Measurements from ENCODE around the gene RYR3.

Gene RYR3

DNA sequence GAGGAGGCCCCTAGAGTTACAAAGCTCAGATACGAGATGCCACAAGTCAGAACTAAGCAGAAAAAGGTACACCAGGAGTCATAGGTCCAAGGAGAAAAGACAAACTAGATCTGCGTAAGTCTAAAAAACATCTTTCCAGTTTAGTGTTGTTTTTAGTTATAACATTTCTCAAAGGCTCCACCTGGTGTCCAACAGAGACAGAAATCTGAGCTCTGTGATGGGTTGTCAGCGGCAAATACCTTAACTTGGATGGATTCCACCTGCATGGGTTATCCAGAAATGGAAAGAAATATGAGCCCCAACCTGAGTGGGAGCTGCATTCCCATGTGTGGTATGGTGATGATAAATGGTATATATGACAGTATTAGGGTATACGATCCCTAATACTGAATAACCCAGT lies 418.9 kb downstream of the RYR3 start:
- DNase-seq: peak; percentile 6

- DNase-seq: no peak
Observed at GRCh38 chr15:33730815-33731214, 420.0 kb downstream of the RYR3 start.

GRCh38 chr15:33735143-33735542 lies 424.4 kb downstream of the RYR3 start:
- DNase-seq: no peak

DNA sequence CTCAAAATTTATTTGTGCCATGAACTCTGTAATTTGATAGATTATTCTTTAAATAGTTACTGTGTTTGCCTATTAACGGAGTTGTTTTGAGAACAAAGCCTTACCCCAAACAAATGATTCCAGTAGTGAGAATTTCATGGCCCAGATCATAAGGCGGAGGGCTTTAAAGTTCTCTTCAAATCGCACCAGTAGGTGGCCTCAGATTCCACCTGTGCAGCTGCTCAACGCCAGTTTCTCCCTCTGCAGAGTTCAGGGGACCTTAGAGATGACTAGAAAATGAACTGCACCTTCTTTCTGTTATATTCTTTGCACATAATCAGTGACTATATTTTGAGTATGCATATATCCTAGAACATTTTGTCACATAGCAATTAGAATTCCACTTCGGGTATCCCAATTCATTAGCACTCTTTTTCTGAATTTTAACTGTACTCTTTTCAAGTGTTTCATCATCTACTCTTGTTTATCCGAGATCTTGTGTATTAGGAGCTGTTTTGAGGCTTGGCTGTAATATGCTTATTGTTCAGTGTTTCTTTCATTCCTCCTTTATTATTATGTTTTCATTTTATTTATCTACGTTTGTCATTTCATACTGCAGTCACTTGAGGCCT lies 425.0 kb downstream of the RYR3 start:
- DNase-seq: no peak

GRCh38 chr15:33737687-33738601 lies 427.2 kb downstream of the RYR3 start:
- no peak for DNase-seq

- DNase-seq: no peak
Observed at GRCh38 chr15:33738941-33739664, 428.3 kb downstream of the RYR3 start.

DNA sequence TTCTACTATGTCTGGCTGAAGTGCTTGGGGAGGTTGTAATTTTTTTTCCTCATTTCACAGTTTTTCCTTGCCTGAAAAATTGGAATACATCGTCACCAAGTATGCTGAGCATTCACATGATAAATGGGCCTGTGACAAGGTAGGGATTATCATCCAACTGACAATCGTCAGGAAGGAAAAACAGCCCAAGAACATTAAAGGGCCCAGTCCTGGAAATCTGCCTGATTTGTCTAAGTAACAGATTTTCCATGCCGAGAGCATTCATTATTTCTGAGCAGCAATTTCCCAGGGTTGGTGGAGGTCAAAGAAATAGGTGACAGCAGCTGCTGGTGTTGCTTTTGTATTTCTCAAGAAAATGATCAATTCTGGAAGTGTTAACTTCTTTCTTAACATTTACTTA lies 431.5 kb downstream of the RYR3 start:
- no peak for DNase-seq

DNA sequence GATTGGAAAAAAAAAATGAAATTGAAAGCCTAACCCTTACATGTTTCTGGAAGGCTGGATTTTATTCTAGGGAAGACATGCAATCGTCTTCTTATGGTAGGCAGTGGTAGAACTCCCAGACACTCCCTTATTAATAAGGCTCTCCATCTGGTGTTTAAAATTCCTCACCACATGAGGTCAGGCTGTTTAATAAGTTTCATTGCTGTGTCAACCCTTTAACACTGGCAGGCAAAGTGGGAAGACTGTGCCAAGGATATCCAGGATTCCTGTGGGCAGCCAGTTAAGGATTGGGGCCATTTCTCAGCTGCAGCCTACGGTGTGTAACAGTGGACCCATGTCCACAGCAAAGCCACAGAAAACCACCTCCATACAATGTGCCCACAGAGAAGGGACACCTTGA lies 432.0 kb downstream of the RYR3 start:
- no peak for DNase-seq

DNA sequence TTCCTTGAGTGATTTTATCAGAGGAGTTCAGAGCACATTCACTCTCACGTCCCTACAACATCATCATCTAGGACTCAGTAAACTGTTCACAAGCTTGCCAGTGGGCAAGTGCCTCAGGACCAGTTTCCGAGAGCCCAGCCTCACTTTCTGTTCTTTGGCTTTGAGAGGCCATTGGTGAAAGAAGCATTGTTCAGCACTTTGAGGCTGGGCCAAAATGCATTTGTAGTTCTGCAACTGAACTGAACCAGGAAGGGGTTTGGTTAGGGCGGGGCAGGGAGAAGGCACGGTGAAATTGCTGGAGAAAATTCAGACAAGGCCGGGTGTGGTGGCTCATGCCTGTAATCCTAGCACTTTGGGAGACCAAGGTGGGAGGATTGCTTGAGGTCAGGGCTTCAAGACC lies 435.4 kb downstream of the RYR3 start:
- DNase-seq: no peak

DNA sequence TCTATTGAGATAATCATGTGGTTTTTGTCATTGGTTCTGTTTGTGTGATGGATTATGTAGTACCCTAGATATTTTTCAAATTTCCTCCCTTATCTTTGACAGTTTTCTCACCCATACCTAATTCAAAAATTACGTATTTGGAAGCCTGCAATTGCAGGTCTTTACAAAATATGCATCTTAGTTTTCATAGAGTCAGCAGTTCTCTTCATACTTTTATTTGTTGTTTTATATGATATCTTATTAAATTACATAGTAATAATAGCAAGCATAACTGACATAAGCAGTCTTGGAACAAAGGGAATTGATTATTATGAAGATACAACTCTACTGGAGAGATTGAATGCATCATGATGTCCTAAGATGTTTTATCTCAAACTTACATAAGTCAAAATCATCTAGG lies 442.2 kb downstream of the RYR3 start:
- DNase-seq: no peak

GRCh38 chr15:33754242-33754641 lies 443.5 kb downstream of the RYR3 start:
- DNase-seq: no peak

DNA sequence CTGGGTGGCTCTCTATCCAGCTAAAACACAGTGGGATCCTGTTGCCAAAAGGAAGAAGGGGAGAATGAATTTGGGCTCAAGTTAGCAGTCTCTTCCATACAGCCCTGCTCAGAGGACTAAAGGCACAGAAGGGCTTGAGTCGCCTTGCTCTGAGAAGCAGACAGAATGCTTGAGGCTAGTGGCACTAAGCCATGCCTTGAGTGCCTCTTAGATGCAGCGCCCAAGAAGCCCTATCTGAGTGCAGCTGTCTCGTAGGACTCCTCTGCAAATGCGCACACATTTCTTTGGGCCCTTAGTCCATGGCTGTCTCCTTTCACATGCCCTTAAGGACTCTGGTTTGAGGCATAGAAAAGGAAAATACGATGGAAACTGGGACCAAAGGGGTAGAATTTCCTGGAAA lies 446.2 kb downstream of the RYR3 start:
- DNase-seq: no peak

- DNase-seq: no peak
Observed at GRCh38 chr15:33757516-33758232, 446.9 kb downstream of the RYR3 start.

- no peak for DNase-seq
Observed at GRCh38 chr15:33766389-33766788, 455.6 kb downstream of the RYR3 start.

DNA sequence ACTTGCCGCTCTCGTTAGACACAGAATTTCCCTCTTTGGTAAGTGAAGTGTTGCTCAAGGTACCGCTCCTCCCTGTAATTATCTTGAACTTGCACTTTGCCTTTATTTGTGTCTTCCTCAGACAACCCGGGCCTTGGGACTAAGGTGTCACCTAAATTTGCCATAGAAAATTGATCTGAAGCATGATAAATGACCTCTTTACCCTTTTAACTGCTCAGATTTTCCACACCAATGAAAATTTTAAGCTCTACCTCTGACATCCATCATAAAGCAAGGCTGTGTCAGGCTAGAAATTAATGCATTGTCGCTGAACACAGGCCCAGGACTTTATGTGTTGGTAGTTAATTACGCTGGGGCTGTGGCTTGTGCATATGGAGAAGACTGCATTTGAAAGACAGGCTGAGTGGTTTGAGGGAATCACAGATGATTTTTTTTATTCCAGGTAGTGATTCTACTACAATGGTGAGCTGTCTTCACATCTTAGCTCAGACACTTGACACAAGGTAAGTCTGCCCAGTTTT lies 458.0 kb downstream of the RYR3 start:
- DNase-seq: no peak

DNA sequence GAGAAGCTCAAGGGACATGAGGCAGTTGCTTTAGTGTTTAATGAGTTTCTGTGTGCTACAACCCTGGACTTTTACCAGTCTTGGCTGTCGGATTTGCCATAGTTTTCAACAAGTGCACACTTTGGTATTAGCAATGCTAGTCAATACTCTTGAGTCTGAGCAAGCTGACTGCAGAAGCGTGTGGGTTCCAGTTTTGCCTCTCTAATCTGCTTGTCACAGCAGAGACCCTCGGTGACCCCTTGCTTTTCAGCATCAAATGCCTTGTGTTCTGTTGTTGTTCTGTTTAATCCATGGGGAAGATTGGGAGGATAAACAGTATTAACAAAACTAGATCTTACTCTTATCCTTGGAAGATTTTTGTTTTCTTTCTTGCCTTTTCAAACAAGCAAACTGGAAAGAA lies 463.2 kb downstream of the RYR3 start:
- DNase-seq: no peak

DNA sequence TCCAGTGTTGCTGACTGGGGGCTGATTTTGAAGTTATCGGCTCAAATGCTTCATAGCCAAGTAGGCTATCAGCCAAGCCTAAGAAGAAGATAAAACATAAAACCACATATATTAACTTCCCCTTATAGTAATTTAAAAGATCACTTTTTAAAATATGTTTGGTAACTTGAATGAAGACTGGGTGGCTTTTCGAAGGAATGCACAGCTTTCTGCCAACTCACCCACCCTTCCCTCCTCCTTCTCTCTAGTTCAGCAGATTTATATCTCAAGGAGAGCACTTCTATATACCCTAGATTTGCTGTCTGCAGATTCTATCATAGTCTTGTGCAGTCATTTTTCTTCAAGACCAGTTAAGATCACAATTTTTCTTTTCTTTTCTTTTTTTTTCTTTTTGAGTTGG lies 468.1 kb downstream of the RYR3 start:
- no peak for DNase-seq

GRCh38 chr15:33780011-33780768 lies 469.4 kb downstream of the RYR3 start:
- no peak for DNase-seq

DNA sequence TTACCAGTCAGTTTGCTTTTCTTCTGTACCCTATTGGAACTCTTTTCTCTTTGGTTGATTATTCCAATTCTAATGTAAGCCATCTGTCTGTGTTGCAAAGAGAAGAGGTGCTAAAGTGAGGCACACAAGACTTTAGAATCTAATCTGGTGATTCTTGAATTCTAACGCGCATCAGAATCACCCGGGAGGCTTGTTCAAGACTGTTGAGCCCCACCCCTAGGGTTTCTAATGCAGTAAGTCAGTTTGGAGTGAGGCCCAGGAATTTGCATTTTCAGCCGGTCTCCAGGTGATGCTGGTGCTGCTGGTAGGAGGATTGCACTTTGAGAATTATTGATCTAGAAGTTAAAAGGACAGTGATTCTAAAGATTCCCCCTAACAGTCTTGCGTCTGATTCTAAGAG lies 472.2 kb downstream of the RYR3 start:
- DNase-seq: no peak

GRCh38 chr15:33785366-33785765 lies 474.6 kb downstream of the RYR3 start:
- DNase-seq: no peak

- peak; percentile 81 for DNase-seq
Observed at GRCh38 chr15:33788906-33789540, 478.3 kb downstream of the RYR3 start.

GRCh38 chr15:33794453-33794852 lies 483.7 kb downstream of the RYR3 start:
- DNase-seq: no peak

All from NCI-H226 (cell line).